GM12878 (cell line): Measurements from ENCODE around the gene SLC34A1. TPM values are rescaled to one million over a fixed set of nuclear protein-coding genes. Genes with fewer than 3 reads are reported as not detected.

Experiments
- BMI1 ChIP-seq: fragments of 450-650 bp; IDR thresholded peaks from 2 replicates; pipeline ENCODE4 v1.6.1; 2016; ENCODE audit warnings: mild to moderate bottlenecking, moderate library complexity, borderline replicate concordance
- CBFB ChIP-seq: IDR thresholded peaks from 2 replicates; pipeline ENCODE4 v1.6.1; 2016; ENCODE audit warnings: antibody characterized with exemption, low read depth
- CBX5 ChIP-seq: sonication (generic); IDR thresholded peaks from 2 replicates; pipeline ENCODE4 v1.6.1; 2016; ENCODE audit warnings: low read depth, moderate library complexity, mild to moderate bottlenecking, inconsistent platforms
- CEBPB ChIP-seq, 2 experiments: fragments of 150-350 bp in 1 of 2; IDR thresholded peaks; 2 replicates each; pipeline ENCODE4 v1.6.1; 2012 to 2014; ENCODE audit warnings: low read depth in 2 of 2, low read length in 2 of 2, borderline replicate concordance in 1 of 2, inconsistent platforms in 1 of 2
- HCFC1 ChIP-seq: fragments of 150-350 bp; IDR thresholded peaks from 2 replicates; pipeline ENCODE4 v1.6.1; 2014; ENCODE audit warnings: low read length
- HDAC2 ChIP-seq: fragments of 200-600 bp; sonication (generic); IDR thresholded peaks from 2 replicates; pipeline ENCODE4 v1.6.1; 2017
- IKZF2 ChIP-seq, 2 experiments: fragments of 450-650 bp; IDR thresholded peaks; 2 replicates each; pipeline ENCODE4 v1.6.1; 2017; ENCODE audit warnings: mild to moderate bottlenecking in 2 of 2, moderate library complexity in 2 of 2
- NFXL1 ChIP-seq: fragments of 450-650 bp; IDR thresholded peaks from 2 replicates; pipeline ENCODE4 v1.6.1; 2017; ENCODE audit warnings: antibody characterized with exemption, mild to moderate bottlenecking, borderline replicate concordance
- NRF1 ChIP-seq: conservative IDR thresholded peaks from 2 replicates; pipeline ENCODE4 v1.6.1; 2011; ENCODE audit warnings: mild to moderate bottlenecking, low read depth, low read length, improper control_type of control experiment
- POLR2A ChIP-seq: IDR thresholded peaks from 2 replicates; pipeline ENCODE4 v1.6.1; 2011; ENCODE audit warnings: low read depth, mild to moderate bottlenecking, low read length
- POLR2AphosphoS5 ChIP-seq: IDR thresholded peaks from 2 replicates; pipeline ENCODE4 v1.6.1; 2011; ENCODE audit warnings: mild to moderate bottlenecking, low read length, inconsistent platforms
- RCOR1 ChIP-seq: conservative IDR thresholded peaks from 2 replicates; pipeline ENCODE4 v1.6.1; 2012; ENCODE audit warnings: low read depth, low read length, improper control_type of control experiment
- RELA ChIP-seq: fragments of 450-650 bp; IDR thresholded peaks from 2 replicates; pipeline ENCODE4 v1.8.0; 2014; ENCODE audit warnings: borderline replicate concordance; ENCODE audit not compliant: partially characterized antibody
- SIX5 ChIP-seq: IDR thresholded peaks from 2 replicates; pipeline ENCODE4 v1.6.1; 2011; ENCODE audit warnings: mild to moderate bottlenecking, low read depth, low read length, moderate library complexity; ENCODE audit not compliant: severe bottlenecking
- SP1 ChIP-seq: IDR thresholded peaks from one replicate; pipeline ENCODE4 v1.6.1; 2011; ENCODE audit warnings: low read depth, low read length
- SPI1 ChIP-seq: IDR thresholded peaks from 2 replicates; pipeline ENCODE4 v1.6.1; 2011; ENCODE audit warnings: low read depth, mild to moderate bottlenecking, low read length, moderate library complexity, borderline replicate concordance; ENCODE audit not compliant: insufficient read depth
- TAF1 ChIP-seq: IDR thresholded peaks from 2 replicates; pipeline ENCODE4 v1.6.1; 2011; ENCODE audit warnings: mild to moderate bottlenecking, low read depth, low read length, borderline replicate concordance
- TBL1XR1 ChIP-seq: IDR thresholded peaks from 2 replicates; pipeline ENCODE4 v1.6.1; 2012; ENCODE audit warnings: low read depth, low read length, improper control_type of control experiment
- polyA plus RNA-seq, 11 experiments: library from polyadenylated mRNA; depleted of rRNA in 4 of 11; unstranded in 6 of 11; stranded (reverse) in 5 of 11; fragments of >200 nt; fragmentation: Nextera tagmentation in 4 of 11; fragmentation: Illumina TruSeq in 1 of 11; extraction: Ambion mirVana in 4 of 11; extraction: Trizol in 1 of 11; gene quantifications; 1 replicate in 1 of 11; 2 replicates in 10 of 11; pipeline versions ENCODE4 v1.2.1 to v1.2.3, GENCODE V29; 2011 to 2016; ENCODE audit warnings: inconsistent platforms in 2 of 11, missing spikeins in 2 of 11, low read depth in 1 of 11
- total RNA-seq, 4 experiments: library from RNA; depleted of rRNA in 3 of 4; stranded (reverse); fragments of >200 nt in 3 of 4; fragmentation: Illumina TruSeq in 1 of 4; extraction: Trizol in 1 of 4; gene quantifications; 2 replicates each; pipeline versions ENCODE4 v1.2.1 to v1.2.3, GENCODE V29; 2013 to 2021
- TF ChIP-seq, protein P1 (sequence below): IDR thresholded peaks from 2 replicates; pipeline ENCODE4 v1.6.1; 2011; ENCODE audit warnings: low read depth, low read length, improper control_type of control experiment, borderline replicate concordance
- TF ChIP-seq, protein P2 (sequence below): fragments of 450-650 bp; IDR thresholded peaks from 2 replicates; pipeline ENCODE4 v1.6.1; 2016; ENCODE audit warnings: mild to moderate bottlenecking
- TF ChIP-seq, protein P3 (sequence below): IDR thresholded peaks from 2 replicates; pipeline ENCODE4 v1.6.1; 2012; ENCODE audit warnings: low read depth, low read length, improper control_type of control experiment
- TF ChIP-seq, protein P4 (sequence below): fragments of 450-650 bp; IDR thresholded peaks from 2 replicates; pipeline ENCODE4 v1.6.1; 2018; ENCODE audit warnings: borderline replicate concordance, mild to moderate bottlenecking; ENCODE audit not compliant: partially characterized antibody
- TF ChIP-seq, protein P5 (sequence below): fragments of 450-650 bp; IDR thresholded peaks from 2 replicates; pipeline ENCODE4 v1.6.1; 2017; ENCODE audit warnings: mild to moderate bottlenecking, moderate library complexity

SLC34A1 gene
- total and polyA plus RNA-seq, 10 of the 15 experiments (the other 5 are each of a cell fraction or from before 2014, with no cell fraction given), result 0.03 to 0.14 (median 0.09) TPM; not detected in 2

DNA sequence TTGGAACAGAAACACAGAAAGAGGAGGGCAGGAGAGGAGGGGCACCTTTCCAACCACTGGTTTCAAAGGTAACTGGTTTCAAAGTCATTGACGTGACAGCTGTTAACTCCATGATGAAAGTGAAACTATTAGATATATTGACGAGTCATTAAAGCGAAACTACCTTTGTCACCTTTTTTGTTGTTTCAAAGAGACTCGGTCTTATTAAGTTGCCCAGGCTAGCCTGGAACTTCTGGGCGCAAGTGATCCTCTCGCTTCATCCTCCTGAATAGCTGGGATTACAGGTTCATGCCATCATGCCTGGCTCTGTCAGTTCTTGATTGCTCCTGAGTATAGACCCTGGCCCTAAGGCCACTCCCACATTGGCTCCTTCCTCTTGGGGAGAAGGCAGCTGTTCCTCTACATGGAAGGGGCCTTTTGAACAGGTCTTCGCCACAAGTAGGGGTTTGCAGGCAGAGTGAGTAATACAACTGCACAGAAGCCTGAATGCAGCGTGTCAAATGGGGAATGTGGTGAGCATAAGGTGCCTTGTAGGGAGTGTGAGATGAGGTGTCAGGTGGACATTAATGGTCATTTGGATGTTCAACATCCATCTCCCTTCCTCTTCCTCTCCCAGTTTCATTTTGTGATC is 28.5 kb downstream of the SLC34A1 start (continued):
- no peak for TF ChIP-seq CEBPB (IDR thresholded peaks at IDR 0.05; ENCODE audit: borderline replicate concordance in 1 of 2, low read depth in 2 of 2, low read length in 2 of 2)
- TF ChIP-seq IKZF2 (IDR thresholded peaks at IDR 0.05), result peak; percentile 68 to 76
- no peak for TF ChIP-seq TAF1
- TF ChIP-seq SIX5, result no peak
- TF ChIP-seq RELA, result no peak
- no peak for TF ChIP-seq BMI1
- TF ChIP-seq CBFB, result no peak; the same call in 1 of the 2 replicates
- TF ChIP-seq, protein P1, sequence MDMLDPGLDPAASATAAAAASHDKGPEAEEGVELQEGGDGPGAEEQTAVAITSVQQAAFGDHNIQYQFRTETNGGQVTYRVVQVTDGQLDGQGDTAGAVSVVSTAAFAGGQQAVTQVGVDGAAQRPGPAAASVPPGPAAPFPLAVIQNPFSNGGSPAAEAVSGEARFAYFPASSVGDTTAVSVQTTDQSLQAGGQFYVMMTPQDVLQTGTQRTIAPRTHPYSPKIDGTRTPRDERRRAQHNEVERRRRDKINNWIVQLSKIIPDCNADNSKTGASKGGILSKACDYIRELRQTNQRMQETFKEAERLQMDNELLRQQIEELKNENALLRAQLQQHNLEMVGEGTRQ, result no peak
- TF ChIP-seq, protein P2, sequence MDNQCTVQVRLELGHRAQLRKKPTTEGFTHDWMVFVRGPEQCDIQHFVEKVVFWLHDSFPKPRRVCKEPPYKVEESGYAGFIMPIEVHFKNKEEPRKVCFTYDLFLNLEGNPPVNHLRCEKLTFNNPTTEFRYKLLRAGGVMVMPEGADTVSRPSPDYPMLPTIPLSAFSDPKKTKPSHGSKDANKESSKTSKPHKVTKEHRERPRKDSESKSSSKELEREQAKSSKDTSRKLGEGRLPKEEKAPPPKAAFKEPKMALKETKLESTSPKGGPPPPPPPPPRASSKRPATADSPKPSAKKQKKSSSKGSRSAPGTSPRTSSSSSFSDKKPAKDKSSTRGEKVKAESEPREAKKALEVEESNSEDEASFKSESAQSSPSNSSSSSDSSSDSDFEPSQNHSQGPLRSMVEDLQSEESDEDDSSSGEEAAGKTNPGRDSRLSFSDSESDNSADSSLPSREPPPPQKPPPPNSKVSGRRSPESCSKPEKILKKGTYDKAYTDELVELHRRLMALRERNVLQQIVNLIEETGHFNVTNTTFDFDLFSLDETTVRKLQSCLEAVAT, result no peak; the same call in 1 of the 2 replicates
- TF ChIP-seq SP1, result peak; percentile 36
- no peak for TF ChIP-seq HDAC2
- no peak for TF ChIP-seq TBL1XR1
- TF ChIP-seq, protein P3, sequence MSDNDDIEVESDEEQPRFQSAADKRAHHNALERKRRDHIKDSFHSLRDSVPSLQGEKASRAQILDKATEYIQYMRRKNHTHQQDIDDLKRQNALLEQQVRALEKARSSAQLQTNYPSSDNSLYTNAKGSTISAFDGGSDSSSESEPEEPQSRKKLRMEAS, result no peak
- TF ChIP-seq POLR2A, result peak; percentile 66
- TF ChIP-seq NRF1, result no peak
- TF ChIP-seq, protein P4, sequence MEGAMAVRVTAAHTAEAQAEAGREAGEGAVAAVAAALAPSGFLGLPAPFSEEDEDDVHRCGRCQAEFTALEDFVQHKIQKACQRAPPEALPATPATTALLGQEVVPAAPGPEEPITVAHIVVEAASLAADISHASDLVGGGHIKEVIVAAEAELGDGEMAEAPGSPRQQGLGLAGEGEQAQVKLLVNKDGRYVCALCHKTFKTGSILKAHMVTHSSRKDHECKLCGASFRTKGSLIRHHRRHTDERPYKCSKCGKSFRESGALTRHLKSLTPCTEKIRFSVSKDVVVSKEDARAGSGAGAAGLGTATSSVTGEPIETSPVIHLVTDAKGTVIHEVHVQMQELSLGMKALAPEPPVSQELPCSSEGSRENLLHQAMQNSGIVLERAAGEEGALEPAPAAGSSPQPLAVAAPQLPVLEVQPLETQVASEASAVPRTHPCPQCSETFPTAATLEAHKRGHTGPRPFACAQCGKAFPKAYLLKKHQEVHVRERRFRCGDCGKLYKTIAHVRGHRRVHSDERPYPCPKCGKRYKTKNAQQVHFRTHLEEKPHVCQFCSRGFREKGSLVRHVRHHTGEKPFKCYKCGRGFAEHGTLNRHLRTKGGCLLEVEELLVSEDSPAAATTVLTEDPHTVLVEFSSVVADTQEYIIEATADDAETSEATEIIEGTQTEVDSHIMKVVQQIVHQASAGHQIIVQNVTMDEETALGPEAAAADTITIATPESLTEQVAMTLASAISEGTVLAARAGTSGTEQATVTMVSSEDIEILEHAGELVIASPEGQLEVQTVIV, result no peak
- TF ChIP-seq POLR2AphosphoS5, result peak; percentile 47; the same call in 1 of the 2 replicates
- TF ChIP-seq, protein P5, sequence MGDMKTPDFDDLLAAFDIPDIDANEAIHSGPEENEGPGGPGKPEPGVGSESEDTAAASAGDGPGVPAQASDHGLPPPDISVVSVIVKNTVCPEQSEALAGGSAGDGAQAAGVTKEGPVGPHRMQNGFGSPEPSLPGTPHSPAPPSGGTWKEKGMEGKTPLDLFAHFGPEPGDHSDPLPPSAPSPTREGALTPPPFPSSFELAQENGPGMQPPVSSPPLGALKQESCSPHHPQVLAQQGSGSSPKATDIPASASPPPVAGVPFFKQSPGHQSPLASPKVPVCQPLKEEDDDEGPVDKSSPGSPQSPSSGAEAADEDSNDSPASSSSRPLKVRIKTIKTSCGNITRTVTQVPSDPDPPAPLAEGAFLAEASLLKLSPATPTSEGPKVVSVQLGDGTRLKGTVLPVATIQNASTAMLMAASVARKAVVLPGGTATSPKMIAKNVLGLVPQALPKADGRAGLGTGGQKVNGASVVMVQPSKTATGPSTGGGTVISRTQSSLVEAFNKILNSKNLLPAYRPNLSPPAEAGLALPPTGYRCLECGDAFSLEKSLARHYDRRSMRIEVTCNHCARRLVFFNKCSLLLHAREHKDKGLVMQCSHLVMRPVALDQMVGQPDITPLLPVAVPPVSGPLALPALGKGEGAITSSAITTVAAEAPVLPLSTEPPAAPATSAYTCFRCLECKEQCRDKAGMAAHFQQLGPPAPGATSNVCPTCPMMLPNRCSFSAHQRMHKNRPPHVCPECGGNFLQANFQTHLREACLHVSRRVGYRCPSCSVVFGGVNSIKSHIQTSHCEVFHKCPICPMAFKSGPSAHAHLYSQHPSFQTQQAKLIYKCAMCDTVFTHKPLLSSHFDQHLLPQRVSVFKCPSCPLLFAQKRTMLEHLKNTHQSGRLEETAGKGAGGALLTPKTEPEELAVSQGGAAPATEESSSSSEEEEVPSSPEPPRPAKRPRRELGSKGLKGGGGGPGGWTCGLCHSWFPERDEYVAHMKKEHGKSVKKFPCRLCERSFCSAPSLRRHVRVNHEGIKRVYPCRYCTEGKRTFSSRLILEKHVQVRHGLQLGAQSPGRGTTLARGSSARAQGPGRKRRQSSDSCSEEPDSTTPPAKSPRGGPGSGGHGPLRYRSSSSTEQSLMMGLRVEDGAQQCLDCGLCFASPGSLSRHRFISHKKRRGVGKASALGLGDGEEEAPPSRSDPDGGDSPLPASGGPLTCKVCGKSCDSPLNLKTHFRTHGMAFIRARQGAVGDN, result no peak; the same call in 1 of the 2 replicates
- no peak for TF ChIP-seq HCFC1
- no peak for TF ChIP-seq NFXL1
- no peak for TF ChIP-seq RCOR1
- TF ChIP-seq CBX5, result no peak
- TF ChIP-seq SPI1, result 0 out of 2 replicates have a peak, but pooled peaks have one; percentile 2
